HEK293T (cell line): Measurements from ENCODE around the gene STK16.

Experiments
- ARNT ChIP-seq: fragments of 450-650 bp; IDR thresholded peaks from 2 replicates; pipeline ENCODE4 v1.6.1; 2017; ENCODE audit warnings: mild to moderate bottlenecking
- BHLHE40 ChIP-seq: fragments of 450-650 bp; IDR thresholded peaks from 2 replicates; pipeline ENCODE4 v1.6.1; 2016; ENCODE audit warnings: mild to moderate bottlenecking, moderate library complexity, borderline replicate concordance
- FOXK2 ChIP-seq: fragments of 450-650 bp; IDR thresholded peaks from 2 replicates; pipeline ENCODE4 v1.6.1; 2016; ENCODE audit warnings: mild to moderate bottlenecking
- FOXM1 ChIP-seq: fragments of 450-650 bp; IDR thresholded peaks from 2 replicates; pipeline ENCODE4 v1.6.1; 2017; ENCODE audit warnings: mild to moderate bottlenecking, borderline replicate concordance
- HDGF ChIP-seq: fragments of 450-650 bp; IDR thresholded peaks from 2 replicates; pipeline ENCODE4 v1.6.1; 2017; ENCODE audit warnings: antibody characterized with exemption, borderline replicate concordance
- LEF1 ChIP-seq: fragments of 450-650 bp; IDR thresholded peaks from 2 replicates; pipeline ENCODE4 v1.6.1; 2017; ENCODE audit warnings: mild to moderate bottlenecking, borderline replicate concordance
- SP1 ChIP-seq: fragments of 450-650 bp; IDR thresholded peaks from 2 replicates; pipeline ENCODE4 v1.6.1; 2017
- SUZ12 ChIP-seq: fragments of 450-650 bp; IDR thresholded peaks from 2 replicates; pipeline ENCODE4 v1.6.1; 2016; ENCODE audit warnings: mild to moderate bottlenecking
- TF ChIP-seq, protein P1 (sequence below): fragments of 450-650 bp; IDR thresholded peaks from 2 replicates; pipeline ENCODE4 v1.6.1; 2016

DNA sequence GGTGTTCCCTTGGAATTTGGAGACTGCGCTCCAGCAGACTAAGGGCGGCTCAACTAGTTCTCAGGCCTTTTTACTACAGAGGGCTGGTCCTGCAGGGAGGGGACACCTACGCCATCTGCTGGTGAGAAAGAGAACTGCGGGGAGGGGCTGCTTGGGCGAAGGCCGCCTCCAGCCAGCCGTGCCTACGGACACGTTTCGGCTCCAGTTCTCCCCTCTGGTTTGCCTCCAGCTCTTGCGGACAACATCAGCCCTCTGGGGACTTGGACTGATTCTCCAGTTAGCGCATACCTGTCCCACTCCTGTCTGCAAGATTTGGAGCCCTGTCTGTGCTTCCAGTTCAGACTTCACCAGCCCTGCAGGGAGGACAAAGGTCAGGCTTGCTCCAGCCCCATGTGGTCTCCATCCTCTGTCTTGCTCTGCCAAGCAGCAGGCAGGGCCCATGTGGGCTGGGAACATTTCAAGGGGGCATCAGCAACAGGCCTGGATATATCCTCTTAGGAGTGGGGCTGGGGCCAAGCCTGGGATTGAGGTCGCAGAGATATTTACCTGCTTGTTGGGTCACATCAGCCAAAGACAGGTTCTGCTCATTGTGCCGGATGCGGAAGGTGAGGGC is 53.6 kb downstream of the STK16 start:
- TF ChIP-seq FOXM1 (no peak), HDGF (no peak), BHLHE40 (no peak), SP1 (no peak), ARNT (no peak), LEF1 (no peak), FOXK2 (no peak), SUZ12 (no peak)
- TF ChIP-seq, protein P1, sequence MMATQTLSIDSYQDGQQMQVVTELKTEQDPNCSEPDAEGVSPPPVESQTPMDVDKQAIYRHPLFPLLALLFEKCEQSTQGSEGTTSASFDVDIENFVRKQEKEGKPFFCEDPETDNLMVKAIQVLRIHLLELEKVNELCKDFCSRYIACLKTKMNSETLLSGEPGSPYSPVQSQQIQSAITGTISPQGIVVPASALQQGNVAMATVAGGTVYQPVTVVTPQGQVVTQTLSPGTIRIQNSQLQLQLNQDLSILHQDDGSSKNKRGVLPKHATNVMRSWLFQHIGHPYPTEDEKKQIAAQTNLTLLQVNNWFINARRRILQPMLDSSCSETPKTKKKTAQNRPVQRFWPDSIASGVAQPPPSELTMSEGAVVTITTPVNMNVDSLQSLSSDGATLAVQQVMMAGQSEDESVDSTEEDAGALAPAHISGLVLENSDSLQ = no peak
